HepG2 (cell line): Measurements from ENCODE around the gene PCSK2. TPM values are rescaled to one million over a fixed set of nuclear protein-coding genes. Genes with fewer than 3 reads are reported as not detected.

Experiments
- ATAC-seq: fragments of 200-7000 bp; cut with Tn5 transposase; 3 replicates; pipeline ENCODE4 v1.9.1; 2020; ENCODE audit warnings: mild to moderate bottlenecking, moderate library complexity
- BruUV-seq: library from RNA; stranded (reverse); fragments of 400-500 nt; replicated peaks from 2 replicates; lab custom pipeline; 2021; lab: Mats Ljungman, UMichigan
- CTCF ChIA-PET: fragments of 300-600 bp; formaldehyde crosslinking; extraction: SDS; loops from one replicate; lab custom pipeline; 2021; ENCODE audit warnings: low total read pairs, inconsistent platforms, low intra/inter-chr PET ratio; lab: Yijun Ruan, JAX
- POLR2A ChIA-PET: fragments of 350-600 bp; sonication (Branson Sonifier 250); formaldehyde crosslinking; loops from one replicate; lab custom pipeline; 2020; ENCODE audit warnings: antibody characterized with exemption, inconsistent platforms; lab: Yijun Ruan, JAX
- DNase-seq: peaks from one replicate; pipeline ENCODE4 v3.0.0-alpha.2; 2015; ENCODE audit warnings: low spot score
- FAIRE-seq: peaks from 3 replicates; lab custom pipeline; 2011; peaks lifted over from hg19 to GRCh38; lab: Jason Lieb, UNC
- H2AFZ ChIP-seq: one replicate; pipeline ENCODE4 v1.6.1; 2011; ENCODE audit warnings: low read length, inconsistent platforms
- H3K27ac ChIP-seq: fragments of 300-600 bp; 3 replicates; pipeline ENCODE4 v1.8.0; 2011; ENCODE audit warnings: mixed run types, mild to moderate bottlenecking, mixed read lengths, low read length, inconsistent platforms; ENCODE audit not compliant: insufficient read depth; ENCODE audit errors: extremely low read length
- H3K27me3 ChIP-seq, 2 experiments: fragments of 200-600 bp in 1 of 2; 2 replicates in 1 of 2; 3 replicates in 1 of 2; pipeline versions ENCODE4 v1.6.0 to v1.8.0; 2011; ENCODE audit warnings: low read length in 2 of 2, mild to moderate bottlenecking in 2 of 2, moderate library complexity in 2 of 2, inconsistent platforms in 1 of 2; ENCODE audit not compliant: insufficient read depth in 2 of 2, control insufficient read depth in 1 of 2
- H3K36me3 ChIP-seq, 2 experiments: fragments of 200-600 bp in 1 of 2; replicated peaks in 1 of 2; 2 replicates in 1 of 2; 3 replicates in 1 of 2; pipeline versions ENCODE4 v1.5.1 to v1.8.0; 2011; ENCODE audit warnings: low read length in 2 of 2, inconsistent platforms in 1 of 2; ENCODE audit not compliant: insufficient read depth in 2 of 2, control insufficient read depth in 1 of 2
- H3K4me1 ChIP-seq: 2 replicates; pipeline ENCODE4 v1.5.1; 2012; ENCODE audit warnings: low read length, inconsistent platforms; ENCODE audit not compliant: insufficient read depth
- H3K4me2 ChIP-seq: 2 replicates; pipeline ENCODE4 v1.6.0; 2011; ENCODE audit warnings: low read depth, low read length, inconsistent platforms
- H3K4me3 ChIP-seq, 3 experiments: fragments of 200-600 bp in 1 of 3; sonication (generic), shearing (Covaris generic) in 1 of 3; replicated peaks in 1 of 3; 2 replicates each; pipeline ENCODE4 v1.5.1; 2011 to 2016; ENCODE audit warnings: low read length in 3 of 3, inconsistent platforms in 2 of 3, low read depth in 2 of 3, mild to moderate bottlenecking in 2 of 3, control low read depth in 1 of 3, mixed read lengths in 1 of 3; ENCODE audit not compliant: insufficient read depth in 1 of 3
- H3K79me2 ChIP-seq: one replicate; pipeline ENCODE4 v1.6.1; 2011; ENCODE audit warnings: low read length, inconsistent platforms; ENCODE audit not compliant: insufficient read depth
- H3K9ac ChIP-seq: 2 replicates; pipeline ENCODE4 v1.6.0; 2011; ENCODE audit warnings: mild to moderate bottlenecking, low read depth, low read length, inconsistent platforms; ENCODE audit not compliant: insufficient read depth
- H3K9me3 ChIP-seq: 2 replicates; pipeline ENCODE4 v1.5.1; 2012; ENCODE audit warnings: mild to moderate bottlenecking, low read length
- H4K20me1 ChIP-seq: 2 replicates; pipeline ENCODE4 v1.6.0; 2011; ENCODE audit warnings: inconsistent platforms, mild to moderate bottlenecking, low read length, moderate library complexity; ENCODE audit not compliant: insufficient read depth
- CHCHD3 ChIP-seq: sonication (generic); formaldehyde crosslinking; IDR thresholded peaks from 2 replicates; pipeline ENCODE4 v1.8.0; 2022; ENCODE audit warnings: mild to moderate bottlenecking, missing genetic modification reagents, moderate library complexity
- HOXA9 ChIP-seq: sonication (generic); formaldehyde crosslinking; IDR thresholded peaks from 2 replicates; pipeline ENCODE4 v1.8.1; 2022; ENCODE audit warnings: missing genetic modification reagents, mild to moderate bottlenecking, moderate library complexity, borderline replicate concordance
- KAT7 ChIP-seq: IDR thresholded peaks from 2 replicates; pipeline ENCODE4 v1.6.1; 2018; ENCODE audit warnings: borderline replicate concordance, missing compliant biosample characterization
- SALL1 ChIP-seq: sonication (generic); formaldehyde crosslinking; IDR thresholded peaks from 2 replicates; pipeline ENCODE4 v1.8.0; 2022; ENCODE audit warnings: mild to moderate bottlenecking, missing genetic modification reagents
- SNRNP70 ChIP-seq: fragments of 200-400 bp; formaldehyde crosslinking; IDR thresholded peaks from 2 replicates; pipeline ENCODE4 v1.6.1; 2017; ENCODE audit warnings: mild to moderate bottlenecking, low read depth, low read length, moderate library complexity
- ZBTB33 ChIP-seq: sonication (generic); formaldehyde crosslinking; IDR thresholded peaks from 2 replicates; pipeline ENCODE4 v1.4.0; 2020; ENCODE audit warnings: missing genetic modification reagents
- ZFP36L1 ChIP-seq: sonication (generic); formaldehyde crosslinking; IDR thresholded peaks from 2 replicates; pipeline ENCODE4 v1.8.0; 2022; ENCODE audit warnings: mild to moderate bottlenecking, missing genetic modification reagents, moderate library complexity
- ZNF232 ChIP-seq: sonication (generic); formaldehyde crosslinking; IDR thresholded peaks from 2 replicates; pipeline ENCODE4 v1.4.0; 2020; ENCODE audit warnings: missing genetic modification reagents, borderline replicate concordance
- ZNF335 ChIP-seq: sonication (generic); formaldehyde crosslinking; IDR thresholded peaks from 2 replicates; pipeline ENCODE4 v1.4.0; 2020; ENCODE audit warnings: missing genetic modification reagents
- ZNF546 ChIP-seq: sonication (generic); formaldehyde crosslinking; conservative IDR thresholded peaks from 2 replicates; pipeline ENCODE4 v1.8.1; 2023; ENCODE audit warnings: mild to moderate bottlenecking, missing genetic modification reagents
- ZSCAN22 ChIP-seq: sonication (generic); formaldehyde crosslinking; IDR thresholded peaks from 2 replicates; pipeline ENCODE4 v1.4.0; 2020; ENCODE audit warnings: mild to moderate bottlenecking, missing genetic modification reagents
- WGBS: methylation state at CpG from one replicate; pipeline ENCODE4 v1.1.6; 2017; ENCODE audit warnings: low lambda C conversion rate; 5-methylcytosine and 5-hydroxymethylcytosine counted together
- in situ Hi-C: cut with HindIII; loops from 2 replicates; pipeline ENCODE4 v1.10.0; 2017; ENCODE audit warnings: low pct_unique_long_range_greater_than_20kb; ENCODE audit not compliant: extremely low pct_ligation_motif_present
- intact Hi-C: fragments of 100-400 bp; cut with micrococcal nuclease; formaldehyde crosslinking; loops from one replicate; pipeline ENCODE4 v1.10.0; 2022; ENCODE audit not compliant: unreplicated experiment
- polyA plus RNA-seq, 8 experiments: library from polyadenylated mRNA; depleted of rRNA in 3 of 8; stranded (reverse) in 7 of 8; unstranded in 1 of 8; fragments of >200 nt; fragmentation: Illumina TruSeq in 4 of 8; extraction: Trizol in 4 of 8; gene quantifications; 2 replicates each; pipeline versions ENCODE4 v1.2.1 to v1.2.3, GENCODE V29; 2011 to 2016; ENCODE audit warnings: low read depth in 4 of 8, missing spikeins in 1 of 8, mixed read lengths in 1 of 8; ENCODE audit not compliant: insufficient read depth in 1 of 8
- total RNA-seq, 5 experiments: library from RNA; depleted of rRNA; stranded (reverse); fragments of >200 nt; fragmentation: Illumina TruSeq; extraction: Trizol; gene quantifications; 2 replicates each; pipeline ENCODE4 v1.2.3, GENCODE V29; 2016; ENCODE audit warnings: low read depth in 1 of 5
- TF ChIP-seq, protein P1 (sequence below): fragments of 450-650 bp; IDR thresholded peaks from 2 replicates; pipeline ENCODE4 v1.6.1; 2017; ENCODE audit warnings: mild to moderate bottlenecking
- TF ChIP-seq, protein P2 (sequence below): IDR thresholded peaks from 2 replicates; pipeline ENCODE4 v1.6.1; 2016; ENCODE audit warnings: mild to moderate bottlenecking
- TF ChIP-seq, protein P3 (sequence below): fragments of 450-650 bp; IDR thresholded peaks from 2 replicates; pipeline ENCODE4 v1.6.1; 2016
- TF ChIP-seq, protein P4 (sequence below): IDR thresholded peaks from 2 replicates; pipeline ENCODE4 v1.6.1; 2016

Gene PCSK2
- total and polyA plus RNA-seq, 2 of the 13 experiments (the other 11 are each of a cell fraction or from before 2014, with no cell fraction given) = not detected

DNA sequence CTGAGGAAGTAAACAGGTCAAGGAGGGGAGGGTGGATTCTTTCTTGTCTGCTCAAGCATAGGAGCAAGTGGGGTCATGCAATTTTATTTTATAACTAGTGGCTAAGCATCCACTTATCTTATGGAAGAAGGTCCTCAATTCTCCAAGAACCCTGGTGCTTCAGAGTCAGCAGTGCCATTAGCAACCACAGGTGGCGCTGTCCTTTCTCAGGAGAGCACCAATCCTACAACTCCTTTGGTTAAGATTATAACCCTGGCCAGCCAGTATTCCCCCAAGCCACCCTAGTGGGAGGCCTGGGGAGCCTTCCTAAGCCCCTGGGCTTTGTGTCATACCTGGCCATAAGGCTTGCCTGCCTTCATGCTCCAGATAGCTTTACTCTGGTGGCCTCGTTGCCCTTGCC lies 60.7 kb downstream of the PCSK2 start:
- no TSS peak for BruUV-seq
- intact Hi-C loops = no loop called here
- whole genome bisulfite sequencing = 3% methylated on average over 2 of the region's 2 CpGs
- no peak overlapping the region for H3K27ac ChIP-seq
- H3K4me2 ChIP-seq = no peak overlapping the region
- H4K20me1 ChIP-seq = no peaks in the 10 kb centered on the region
- no peaks in the 10 kb centered on the region for H3K79me2 ChIP-seq
- H3K9ac ChIP-seq = no peak overlapping the region
- ChIA-PET CTCF (no interaction called here), POLR2A (no interaction called here)
- no peaks in the 10 kb centered on the region for H3K27me3 ChIP-seq
- DNase-seq (no peak), FAIRE-seq (no peak), ATAC-seq (no peak)
- no peak overlapping the region for H3K4me3 ChIP-seq
- no peaks in the 10 kb centered on the region for H3K4me1 ChIP-seq
- no peak overlapping the region for H2AFZ ChIP-seq
- in situ Hi-C loops = no loop called here
- H3K9me3 ChIP-seq = no peaks in the 10 kb centered on the region
- H3K36me3 ChIP-seq = no peaks in the 10 kb centered on the region
- TF ChIP-seq SALL1 (CRISPR knock-in tag) (no peak), ZFP36L1 (no peak), HOXA9 (CRISPR knock-in tag) (no peak), ZBTB33 (CRISPR knock-in tag) (no peak), ZSCAN22 (CRISPR knock-in tag) (no peak), ZNF335 (CRISPR knock-in tag) (no peak), CHCHD3 (CRISPR knock-in tag) (no peak), ZNF546 (no peak), SNRNP70 (no peak), KAT7 (CRISPR knock-in tag) (no peak), ZNF232 (CRISPR knock-in tag) (no peak)
- TF ChIP-seq, protein P1, sequence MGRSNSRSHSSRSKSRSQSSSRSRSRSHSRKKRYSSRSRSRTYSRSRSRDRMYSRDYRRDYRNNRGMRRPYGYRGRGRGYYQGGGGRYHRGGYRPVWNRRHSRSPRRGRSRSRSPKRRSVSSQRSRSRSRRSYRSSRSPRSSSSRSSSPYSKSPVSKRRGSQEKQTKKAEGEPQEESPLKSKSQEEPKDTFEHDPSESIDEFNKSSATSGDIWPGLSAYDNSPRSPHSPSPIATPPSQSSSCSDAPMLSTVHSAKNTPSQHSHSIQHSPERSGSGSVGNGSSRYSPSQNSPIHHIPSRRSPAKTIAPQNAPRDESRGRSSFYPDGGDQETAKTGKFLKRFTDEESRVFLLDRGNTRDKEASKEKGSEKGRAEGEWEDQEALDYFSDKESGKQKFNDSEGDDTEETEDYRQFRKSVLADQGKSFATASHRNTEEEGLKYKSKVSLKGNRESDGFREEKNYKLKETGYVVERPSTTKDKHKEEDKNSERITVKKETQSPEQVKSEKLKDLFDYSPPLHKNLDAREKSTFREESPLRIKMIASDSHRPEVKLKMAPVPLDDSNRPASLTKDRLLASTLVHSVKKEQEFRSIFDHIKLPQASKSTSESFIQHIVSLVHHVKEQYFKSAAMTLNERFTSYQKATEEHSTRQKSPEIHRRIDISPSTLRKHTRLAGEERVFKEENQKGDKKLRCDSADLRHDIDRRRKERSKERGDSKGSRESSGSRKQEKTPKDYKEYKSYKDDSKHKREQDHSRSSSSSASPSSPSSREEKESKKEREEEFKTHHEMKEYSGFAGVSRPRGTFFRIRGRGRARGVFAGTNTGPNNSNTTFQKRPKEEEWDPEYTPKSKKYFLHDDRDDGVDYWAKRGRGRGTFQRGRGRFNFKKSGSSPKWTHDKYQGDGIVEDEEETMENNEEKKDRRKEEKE = no peak
- TF ChIP-seq, protein P2, sequence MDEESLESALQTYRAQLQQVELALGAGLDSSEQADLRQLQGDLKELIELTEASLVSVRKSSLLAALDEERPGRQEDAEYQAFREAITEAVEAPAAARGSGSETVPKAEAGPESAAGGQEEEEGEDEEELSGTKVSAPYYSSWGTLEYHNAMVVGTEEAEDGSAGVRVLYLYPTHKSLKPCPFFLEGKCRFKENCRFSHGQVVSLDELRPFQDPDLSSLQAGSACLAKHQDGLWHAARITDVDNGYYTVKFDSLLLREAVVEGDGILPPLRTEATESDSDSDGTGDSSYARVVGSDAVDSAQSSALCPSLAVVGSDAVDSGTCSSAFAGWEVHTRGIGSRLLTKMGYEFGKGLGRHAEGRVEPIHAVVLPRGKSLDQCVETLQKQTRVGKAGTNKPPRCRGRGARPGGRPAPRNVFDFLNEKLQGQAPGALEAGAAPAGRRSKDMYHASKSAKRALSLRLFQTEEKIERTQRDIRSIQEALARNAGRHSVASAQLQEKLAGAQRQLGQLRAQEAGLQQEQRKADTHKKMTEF (CRISPR knock-in tag) = no peak
- TF ChIP-seq, protein P3, sequence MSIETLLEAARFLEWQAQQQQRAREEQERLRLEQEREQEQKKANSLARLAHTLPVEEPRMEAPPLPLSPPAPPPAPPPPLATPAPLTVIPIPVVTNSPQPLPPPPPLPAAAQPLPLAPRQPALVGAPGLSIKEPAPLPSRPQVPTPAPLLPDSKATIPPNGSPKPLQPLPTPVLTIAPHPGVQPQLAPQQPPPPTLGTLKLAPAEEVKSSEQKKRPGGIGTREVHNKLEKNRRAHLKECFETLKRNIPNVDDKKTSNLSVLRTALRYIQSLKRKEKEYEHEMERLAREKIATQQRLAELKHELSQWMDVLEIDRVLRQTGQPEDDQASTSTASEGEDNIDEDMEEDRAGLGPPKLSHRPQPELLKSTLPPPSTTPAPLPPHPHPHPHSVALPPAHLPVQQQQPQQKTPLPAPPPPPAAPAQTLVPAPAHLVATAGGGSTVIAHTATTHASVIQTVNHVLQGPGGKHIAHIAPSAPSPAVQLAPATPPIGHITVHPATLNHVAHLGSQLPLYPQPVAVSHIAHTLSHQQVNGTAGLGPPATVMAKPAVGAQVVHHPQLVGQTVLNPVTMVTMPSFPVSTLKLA = no peak
- TF ChIP-seq, protein P4, sequence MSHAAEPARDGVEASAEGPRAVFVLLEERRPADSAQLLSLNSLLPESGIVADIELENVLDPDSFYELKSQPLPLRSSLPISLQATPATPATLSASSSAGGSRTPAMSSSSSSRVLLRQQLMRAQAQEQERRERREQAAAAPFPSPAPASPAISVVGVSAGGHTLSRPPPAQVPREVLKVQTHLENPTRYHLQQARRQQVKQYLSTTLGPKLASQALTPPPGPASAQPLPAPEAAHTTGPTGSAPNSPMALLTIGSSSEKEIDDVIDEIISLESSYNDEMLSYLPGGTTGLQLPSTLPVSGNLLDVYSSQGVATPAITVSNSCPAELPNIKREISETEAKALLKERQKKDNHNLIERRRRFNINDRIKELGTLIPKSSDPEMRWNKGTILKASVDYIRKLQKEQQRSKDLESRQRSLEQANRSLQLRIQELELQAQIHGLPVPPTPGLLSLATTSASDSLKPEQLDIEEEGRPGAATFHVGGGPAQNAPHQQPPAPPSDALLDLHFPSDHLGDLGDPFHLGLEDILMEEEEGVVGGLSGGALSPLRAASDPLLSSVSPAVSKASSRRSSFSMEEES (CRISPR knock-in tag) = no peak
